ENCODE data around the gene PLPP3.

Gene PLPP3

DNA sequence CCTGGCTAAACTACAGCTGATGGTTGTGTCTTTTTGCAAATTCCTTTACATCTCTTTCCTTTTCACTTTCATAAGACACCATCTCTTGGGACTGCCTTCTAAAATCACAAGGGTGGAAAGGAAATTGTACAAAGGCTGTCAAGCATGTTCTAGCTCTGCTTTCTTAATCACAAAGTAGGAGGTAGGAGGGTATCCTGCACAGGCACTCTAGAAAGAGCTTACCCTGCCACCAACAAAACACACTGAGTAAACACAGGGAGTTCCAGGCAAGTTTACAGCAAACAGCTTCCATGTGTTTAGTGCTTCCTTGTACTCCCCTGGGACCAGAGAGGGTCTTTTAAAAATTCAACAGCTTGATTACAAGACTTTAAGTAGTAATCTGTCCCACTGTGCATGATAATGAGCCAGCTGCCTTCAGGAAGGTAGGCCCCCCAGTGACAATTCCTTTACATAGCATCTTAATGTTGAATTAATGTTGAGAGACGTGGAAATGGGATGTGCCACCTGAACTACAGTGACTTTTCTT, 2.4 kb downstream of the PLPP3 start:
- no peak for DNase-seq (ENCODE audit: low read depth)

DNA sequence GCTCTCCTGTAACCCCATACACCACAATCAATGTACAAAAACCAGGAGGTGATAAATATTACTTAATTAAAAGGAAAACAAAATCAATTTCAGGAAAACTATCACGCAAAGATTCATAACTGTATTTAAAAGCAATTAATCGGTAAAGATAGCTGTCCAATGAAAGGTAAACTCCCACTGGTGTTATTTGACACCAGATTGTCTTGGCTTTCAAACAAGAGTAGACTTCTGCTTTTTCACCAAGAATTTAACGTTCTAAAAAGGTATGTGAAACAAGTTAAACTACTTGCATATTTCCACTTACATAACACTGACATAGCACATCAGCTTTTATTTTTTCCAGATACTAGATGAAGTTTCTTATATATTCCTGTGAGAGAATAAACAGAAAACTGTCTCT, 3.5 kb downstream of the PLPP3 start:
- DNase-seq (ENCODE audit: low read depth): no peak

DNA sequence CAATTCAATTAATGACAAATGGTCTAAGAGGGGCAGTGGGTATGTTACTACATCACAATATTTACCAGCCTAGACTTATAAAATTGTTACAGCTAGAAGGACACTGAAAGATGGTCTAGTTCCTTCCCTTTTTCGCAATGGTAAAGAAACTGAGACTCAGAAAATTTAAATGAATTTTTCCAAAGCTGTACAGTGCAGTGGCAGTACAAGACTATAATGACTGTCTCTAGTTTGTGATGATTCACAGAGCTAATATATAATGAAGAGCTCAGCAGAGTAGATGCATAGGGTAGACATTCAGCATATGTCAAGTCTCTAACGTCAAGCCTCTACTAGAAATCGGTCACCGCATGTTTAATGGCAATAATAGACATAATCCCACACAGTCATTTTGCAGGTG, 4.6 kb downstream of the PLPP3 start:
- DNase-seq (ENCODE audit: low read depth): no peak

DNA sequence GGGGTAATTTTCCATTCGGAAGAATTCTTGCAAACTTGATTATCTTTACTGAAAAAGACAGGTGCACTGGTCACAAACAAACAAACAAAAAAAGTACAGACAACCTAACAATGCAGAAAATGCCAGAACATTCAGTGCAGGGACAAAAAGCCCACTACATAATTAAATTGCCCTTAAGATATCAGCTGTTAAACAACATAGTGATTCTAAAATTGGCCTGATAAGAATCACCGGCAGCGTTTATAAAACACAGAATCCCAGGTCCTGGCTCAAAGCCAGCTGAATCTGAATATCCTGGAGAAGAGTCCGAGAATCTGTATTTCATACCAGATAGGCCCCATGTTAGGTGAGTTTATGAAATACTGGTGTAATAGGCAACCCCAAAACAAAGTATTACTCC, 6.1 kb downstream of the PLPP3 start:
- no peak for DNase-seq (ENCODE audit: low read depth)

DNA sequence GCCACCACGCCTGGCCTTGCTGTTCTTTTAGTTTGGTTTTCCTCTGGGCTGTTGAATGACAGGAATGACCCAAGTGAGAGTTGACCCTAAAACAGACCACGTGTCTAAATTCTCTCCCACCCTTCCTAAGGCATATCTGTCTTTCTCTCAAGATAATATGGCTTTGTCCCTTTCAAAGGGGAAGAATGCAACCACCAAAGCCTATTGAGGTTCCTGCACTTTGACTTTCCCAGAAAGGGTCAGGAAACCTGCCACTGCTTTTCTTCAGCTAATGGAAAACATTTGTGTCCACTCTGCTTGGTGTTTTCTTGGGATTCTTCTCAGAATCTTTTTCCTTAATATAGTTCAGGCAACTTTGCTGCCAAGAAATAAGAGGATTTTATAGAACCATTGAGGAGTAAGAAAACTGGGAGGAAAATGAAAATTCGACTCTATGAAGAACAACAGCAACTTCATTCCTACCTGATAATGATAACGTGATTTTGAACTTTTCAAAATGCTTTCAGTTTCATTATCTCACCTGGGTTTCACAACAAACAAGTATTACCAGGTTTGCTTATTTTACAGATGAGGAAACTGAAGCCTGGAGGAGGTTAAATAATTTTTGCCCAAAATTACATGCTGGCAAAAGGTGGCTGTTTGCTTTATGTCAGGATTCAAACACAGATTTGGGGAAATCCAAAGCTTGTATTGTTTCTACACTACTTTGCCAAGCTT, 6.9 kb downstream of the PLPP3 start:
- no peak for DNase-seq (ENCODE audit: low read depth)

DNA sequence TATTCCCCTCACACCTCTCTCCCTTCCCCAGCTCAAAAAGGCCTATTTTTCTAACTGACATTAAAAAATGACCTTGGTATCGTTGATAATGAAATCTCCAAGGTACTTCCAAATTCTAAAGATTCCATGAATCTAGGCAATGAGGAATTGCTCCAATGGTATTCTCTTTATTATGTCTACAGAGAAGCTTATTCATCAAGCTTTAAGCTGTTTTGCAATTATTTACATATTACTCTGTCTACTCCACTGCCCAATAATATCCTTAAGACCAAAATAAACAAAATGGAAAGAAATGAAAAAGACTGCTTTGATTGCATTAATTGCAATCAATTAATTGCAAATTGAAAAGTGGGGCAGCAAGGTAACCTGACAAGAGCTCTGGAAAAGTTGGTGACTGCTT, 7.9 kb downstream of the PLPP3 start:
- DNase-seq (ENCODE audit: low read depth): no peak

DNA sequence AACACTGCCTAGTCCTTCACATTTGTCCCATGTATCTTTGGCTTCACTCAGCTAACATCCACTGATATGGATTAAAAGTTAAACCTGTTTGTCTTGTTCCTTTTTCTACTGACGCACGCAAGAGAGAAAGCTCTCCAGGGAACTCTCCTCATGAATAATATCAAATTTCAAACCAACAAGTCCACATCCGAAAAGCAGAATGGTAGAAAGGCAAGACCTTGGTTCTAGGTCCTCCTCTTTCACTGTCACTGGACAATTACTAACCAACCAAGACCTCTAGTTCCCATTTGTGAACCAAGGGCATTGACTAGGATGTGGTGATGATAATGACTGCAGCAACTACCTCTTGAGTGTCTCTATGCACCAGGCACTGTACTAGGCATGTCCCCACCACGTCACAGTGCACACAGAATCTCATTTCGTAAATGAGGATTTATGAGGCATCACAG, 8.4 kb downstream of the PLPP3 start:
- no peak for DNase-seq (ENCODE audit: low read depth)

DNA sequence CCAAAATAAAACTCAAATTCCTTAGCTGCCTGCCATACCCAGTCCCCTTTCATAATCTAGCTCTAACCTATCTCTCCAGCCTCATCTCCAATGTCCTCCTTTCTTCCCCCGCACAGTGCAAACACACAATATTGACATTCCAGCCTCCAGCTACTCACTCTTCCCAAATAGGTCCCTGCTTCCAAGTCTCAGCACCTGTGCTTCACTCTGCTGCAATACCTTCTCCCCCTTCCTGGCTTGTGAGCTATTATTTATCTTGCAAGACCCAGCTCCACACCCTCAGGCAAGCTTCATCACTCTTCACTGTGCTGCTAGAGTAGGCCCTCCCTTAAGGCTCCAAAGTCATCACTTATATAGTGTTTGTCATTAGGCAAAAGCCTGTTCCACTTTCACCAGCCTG, 9.7 kb downstream of the PLPP3 start:
- DNase-seq (ENCODE audit: low read depth): no peak

DNA sequence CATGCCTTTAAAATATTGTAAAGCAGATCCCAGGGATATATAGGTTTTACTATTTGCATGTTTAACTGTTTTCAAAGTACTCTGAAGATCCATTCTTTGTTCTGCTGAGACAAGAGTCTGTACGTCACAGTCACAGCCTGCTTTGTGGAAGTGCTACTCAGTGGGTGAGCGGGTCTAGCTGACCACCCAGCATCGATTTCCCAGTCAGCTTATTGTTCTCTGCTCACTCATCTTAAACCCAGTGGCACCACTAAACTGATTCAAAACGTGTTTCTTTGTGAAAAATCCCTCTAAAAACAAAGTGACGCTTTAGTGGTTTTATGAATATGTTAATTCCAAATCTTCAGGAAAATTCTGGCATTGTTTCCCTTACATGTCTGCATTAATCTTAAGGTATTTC, 12.4 kb downstream of the PLPP3 start:
- no peak for DNase-seq (ENCODE audit: low read depth)

DNA sequence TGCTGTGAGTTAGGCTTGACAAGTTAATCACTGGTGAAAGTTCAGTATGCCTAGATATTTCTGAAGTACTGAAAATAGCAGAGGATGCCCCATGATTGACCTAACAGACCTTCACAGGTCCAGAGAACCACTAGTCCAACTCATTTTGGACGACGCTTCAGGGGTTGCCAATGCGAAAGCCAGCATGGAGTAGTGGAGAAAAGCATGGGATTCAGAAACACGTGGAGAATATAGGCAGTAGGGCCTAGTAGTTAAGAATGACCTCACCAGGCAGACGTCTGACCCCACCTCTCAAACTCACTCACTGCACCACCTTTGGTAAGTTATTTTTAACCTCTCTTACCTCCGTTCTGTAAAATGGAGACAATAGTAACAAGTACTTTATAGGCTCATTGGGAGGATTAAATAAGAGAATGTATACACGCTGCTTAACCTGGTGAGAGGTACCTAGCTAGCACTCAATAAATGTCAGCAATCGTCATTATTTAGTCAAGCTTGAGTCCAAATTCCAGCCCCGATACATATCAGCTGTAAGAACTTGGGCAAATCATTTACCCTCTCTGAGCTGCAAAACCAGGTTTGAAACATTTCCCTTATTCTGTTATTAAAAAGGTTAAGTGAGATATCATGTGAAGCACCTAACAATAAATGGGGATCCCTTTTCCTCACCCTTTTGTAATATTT, 13.2 kb downstream of the PLPP3 start:
- DNase-seq (ENCODE audit: low read depth): no peak

DNA sequence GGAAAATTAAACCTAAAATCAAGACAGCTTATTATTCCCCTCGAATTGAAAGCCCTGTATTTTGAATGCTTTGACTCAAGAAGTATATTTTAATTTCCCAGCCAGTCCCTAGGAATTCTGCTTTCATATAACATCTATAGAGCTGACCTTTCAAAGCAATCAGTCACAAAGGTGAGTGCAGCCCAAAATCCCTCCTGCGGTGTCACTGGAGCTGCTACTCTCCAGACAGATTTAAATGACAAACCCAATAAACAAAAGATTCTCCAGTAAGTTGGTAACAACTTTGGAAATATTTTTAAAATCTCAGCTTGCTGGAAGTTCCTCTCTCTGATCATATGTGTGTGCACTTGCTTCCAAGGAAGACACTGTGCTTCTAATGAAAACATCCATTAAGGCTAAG, 14.7 kb downstream of the PLPP3 start:
- no peak for DNase-seq (ENCODE audit: low read depth)

DNA sequence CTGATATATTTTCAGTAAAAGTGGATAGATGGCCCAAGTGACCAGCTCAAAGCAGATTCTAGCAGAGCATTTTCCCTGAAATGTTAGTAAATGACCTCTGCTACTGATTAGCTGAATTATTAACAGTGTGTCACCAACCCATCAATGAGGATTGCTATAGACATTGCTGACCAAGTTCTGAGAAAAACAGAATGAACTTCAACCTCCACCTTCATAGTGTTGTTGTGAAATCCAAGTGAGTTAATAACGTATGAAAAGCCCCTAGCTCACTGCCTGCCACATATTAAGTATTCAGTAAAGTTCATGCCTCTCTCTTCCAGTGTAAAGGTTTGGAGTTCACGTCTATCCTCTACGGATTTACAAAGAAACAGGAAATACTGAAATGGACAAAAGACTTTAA, 15.8 kb downstream of the PLPP3 start:
- no peak for DNase-seq (ENCODE audit: low read depth)

DNA sequence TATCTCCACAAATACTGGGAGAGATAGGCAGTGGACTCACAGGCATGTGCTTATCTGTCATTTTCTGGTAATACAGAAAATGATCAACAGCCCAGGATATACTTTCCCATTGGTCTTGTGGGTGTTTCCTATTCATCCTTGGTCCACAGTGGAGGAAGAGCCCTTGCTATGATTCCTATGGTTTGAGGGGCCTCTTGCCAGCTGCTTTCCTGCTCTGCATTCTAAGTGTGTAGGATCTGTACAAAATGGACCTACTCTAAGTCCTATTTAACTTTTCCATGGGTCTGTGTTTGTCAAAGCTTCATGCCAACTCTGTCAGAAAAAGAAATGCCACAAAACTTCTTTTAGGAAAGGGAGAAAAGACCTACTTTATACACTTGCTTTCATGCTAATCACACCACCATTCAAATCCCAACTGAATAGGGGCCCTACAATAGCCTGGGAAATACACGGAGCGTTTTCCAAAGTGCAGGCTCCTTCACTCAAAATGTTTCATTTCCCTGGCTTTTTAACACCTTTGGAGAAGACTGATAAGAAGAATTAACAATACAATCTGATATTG, 16.4 kb downstream of the PLPP3 start:
- DNase-seq (ENCODE audit: low read depth): no peak

DNA sequence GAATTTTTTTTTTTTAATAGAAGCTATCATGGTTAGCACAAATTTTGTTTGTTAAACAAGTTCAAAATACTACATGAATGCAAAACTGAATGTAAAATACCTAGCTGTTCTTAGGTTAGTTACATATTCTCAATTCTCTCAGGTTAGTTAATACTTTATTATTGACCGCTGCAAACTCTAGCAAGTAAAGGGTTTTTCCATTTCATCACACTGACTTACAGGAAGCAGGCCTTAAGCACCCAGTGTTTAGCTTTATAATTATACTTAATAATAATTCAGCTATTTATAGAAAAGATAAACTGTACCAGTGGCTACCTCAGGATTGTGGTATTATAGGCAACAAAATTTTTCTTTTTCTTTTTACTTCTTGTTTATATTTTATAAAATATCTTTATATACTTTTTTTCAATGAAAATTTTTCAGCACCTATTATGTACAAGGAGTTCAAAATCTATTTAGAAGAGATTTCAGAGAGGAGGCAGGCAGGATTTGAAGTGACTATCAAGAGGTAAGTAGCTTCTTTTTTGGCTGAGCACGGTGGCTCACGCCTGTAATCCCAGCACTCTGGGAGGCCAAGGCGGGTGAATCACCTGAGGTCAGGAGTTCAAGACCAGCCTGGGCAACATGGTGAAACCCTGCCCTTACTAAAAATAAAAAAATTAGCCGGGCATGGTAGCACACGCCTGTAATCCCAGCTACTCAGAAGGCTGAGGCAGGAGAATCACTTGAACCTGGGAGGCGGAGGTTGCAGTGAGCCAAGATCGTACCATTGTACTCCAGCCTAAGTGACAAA, 17.9 kb downstream of the PLPP3 start:
- no peak for DNase-seq (ENCODE audit: low read depth)

DNA sequence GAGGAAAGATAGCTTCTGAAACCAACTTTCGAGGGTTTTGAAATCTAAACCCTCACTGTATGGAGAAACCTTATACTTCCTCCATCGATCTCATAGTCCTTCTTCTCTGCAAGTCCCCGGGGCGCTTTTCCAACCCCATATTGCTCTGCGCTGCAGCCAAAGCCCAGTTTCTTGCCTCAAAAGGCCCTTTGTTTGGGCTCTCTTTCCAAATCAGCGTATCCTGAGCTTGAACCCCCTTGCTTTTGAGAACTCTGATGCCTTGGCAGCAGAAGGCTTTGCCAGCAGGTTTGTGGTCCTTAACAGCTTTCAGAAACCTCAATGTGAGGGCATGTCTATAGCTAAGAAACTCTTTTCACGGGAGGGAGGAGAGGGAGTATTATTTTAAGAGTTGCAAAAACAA, 21.6 kb downstream of the PLPP3 start:
- DNase-seq (ENCODE audit: low read depth): no peak

DNA sequence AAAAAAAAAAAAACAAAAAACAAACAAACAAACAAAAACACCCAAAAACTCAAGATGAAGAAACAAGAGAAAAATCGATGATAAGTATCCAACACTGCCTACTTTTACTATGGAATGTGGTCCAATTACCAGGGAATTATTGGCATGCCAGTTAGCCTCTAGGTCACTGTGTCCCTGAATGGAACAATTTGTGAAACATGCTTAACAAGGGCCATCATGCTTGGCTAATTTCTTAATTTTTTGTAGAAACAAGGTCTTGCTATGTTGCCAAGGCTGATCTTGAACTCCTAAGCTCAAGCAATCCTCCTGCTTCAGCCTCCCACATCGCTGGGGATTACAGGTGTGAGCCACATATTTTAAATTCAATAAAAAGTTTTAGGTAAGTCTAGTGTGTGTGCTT, 23.9 kb downstream of the PLPP3 start:
- DNase-seq (ENCODE audit: low read depth): no peak

DNA sequence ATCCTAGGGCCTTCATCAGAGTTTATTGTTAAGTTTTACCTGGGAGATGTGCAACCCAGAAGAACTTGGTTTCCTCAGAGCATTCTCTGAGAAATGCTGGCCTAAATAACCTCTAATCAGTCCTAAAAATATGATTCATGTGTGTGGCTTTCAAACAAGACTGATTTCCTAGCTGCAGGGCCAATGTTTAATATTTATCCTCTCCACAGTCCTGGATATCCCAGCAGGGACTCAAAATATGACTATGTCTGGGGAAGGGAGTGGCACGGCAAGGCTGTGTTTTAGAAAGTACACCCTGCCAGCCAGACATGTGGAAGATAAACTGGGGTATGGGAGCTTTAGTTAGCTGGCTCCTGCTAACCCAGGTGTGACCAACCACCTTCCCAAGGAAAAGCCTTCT, 26.3 kb downstream of the PLPP3 start:
- DNase-seq (ENCODE audit: low read depth): no peak

DNA sequence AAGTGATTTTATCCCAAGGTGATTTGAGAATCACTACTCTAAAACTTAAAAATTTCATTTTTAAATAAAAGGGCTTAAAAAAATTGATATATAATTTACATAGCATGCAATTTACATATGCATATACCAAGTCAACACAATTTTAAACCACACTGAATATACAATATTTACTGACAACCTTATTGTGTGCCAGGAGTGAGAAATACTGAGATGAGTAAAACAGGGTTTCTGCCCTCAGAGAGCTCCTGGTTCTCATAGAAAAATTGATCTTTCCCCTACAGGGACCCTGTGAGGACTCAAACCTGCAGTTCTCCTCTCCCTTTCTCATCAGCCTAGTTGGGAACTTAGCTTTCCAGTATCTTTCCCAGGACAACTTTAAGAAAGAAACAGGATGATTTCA, 27.0 kb downstream of the PLPP3 start:
- no peak for DNase-seq (ENCODE audit: low read depth)

DNA sequence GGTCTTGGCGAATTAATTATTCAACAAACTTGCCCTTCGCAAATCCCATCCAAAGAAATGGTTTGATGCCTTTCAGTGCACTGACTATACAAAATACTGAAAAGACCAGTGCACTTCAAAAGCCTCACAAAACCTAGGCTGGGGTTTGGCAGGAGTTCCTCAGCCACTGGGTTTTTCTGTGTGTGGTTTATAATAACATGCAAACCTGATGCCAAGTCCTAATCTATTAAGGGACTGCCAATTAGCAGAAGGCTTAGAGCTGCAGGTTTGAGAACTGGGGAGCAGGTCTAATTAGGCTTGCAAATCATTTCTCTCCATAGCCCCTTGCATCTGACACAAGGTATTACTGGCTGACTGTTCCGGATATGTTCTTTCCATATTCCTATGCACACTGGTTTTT, 27.7 kb downstream of the PLPP3 start:
- no peak for DNase-seq (ENCODE audit: low read depth)

DNA sequence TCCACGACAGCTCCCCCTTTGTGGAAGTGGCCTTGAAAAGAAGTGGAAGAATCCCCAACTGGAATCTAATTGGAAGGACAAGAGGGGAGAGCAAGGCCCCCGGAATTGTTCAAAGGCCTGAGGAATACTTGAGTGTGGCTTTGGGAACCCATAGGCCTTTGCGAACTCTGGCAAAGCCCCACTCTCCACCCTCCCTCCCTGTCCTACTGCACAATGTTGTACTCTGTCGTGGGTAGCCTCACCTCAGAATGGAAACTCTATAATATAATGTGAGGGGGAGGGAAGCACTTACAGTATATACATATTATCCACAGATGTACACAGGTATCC, 28.5 kb downstream of the PLPP3 start:
- DNase-seq (ENCODE audit: low read depth): no peak

DNA sequence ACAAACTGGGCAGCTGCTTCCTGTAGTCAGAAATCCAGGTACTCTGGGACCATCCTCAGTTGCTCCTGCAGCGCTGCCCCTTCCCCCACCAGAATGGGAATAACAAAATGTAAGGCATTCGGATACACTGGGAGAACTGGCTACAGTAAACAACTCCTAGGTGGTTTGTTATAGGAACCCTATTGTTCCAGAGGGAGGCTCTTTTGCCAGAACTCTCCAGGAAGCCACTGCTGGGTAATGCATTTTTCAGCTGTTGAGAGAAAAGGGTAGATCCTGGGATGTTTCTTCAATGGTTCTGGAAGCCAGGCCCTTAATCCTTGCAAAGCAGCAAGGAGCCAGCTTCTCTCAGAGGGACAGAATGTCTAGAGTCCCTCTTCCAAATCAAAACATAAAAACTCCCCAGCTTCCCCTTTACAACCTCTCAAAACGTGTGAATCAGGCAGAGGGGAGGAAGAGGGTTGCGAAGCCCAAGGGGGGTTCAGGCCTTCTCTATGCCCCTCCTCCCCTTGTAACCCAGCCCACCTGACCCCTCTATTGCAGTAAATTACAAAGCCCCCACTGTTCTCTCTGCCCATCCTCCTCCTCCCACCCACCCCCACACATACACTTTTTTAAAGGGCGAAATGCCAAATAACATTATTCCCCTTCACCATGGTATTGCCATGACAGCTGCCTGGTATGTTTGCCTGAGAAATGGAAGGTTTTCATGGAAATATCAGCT, 29.1 kb downstream of the PLPP3 start:
- no peak for DNase-seq (ENCODE audit: low read depth)

DNA sequence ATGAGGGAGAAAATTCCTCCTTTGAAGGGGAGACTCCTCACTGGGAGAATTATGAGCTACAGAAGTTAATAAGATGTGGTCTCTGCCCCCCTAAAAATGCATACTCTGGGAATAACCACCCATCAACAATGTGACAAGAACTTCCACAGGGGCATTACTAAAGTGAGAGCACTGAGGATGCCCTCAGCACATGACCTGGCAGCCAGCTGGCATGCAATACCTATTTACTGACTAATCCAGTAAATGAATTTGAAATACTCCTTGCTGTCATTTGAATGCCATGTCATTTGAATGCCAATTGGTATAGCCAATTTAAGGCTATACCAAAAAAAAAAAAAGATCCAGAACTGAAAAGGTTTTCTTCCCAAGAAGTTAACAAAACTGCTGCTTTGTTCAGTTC, 30.8 kb downstream of the PLPP3 start:
- DNase-seq (ENCODE audit: low read depth): no peak

Measured in non-pigmented ciliary epithelial cell (primary cell).